CD4-positive, alpha-beta T cell treated with Interleukin-21 for 1 hour (primary cell): Measurements from ENCODE around the gene KRTAP20-2.

ENCODE experiments used
- DNase-seq: peaks from one replicate; pipeline ENCODE4 v3.0.0-alpha.2; 2020

The KRTAP20-2 gene

GRCh38 chr21:30676737-30677136 lies 41.7 kb downstream of the KRTAP20-2 start:
- DNase-seq: no peak

- DNase-seq: no peak
Measured at GRCh38 chr21:30680586-30680985, 45.6 kb downstream of the KRTAP20-2 start.

GRCh38 chr21:30684506-30684905 lies 49.5 kb downstream of the KRTAP20-2 start:
- DNase-seq: no peak
